Cardiac muscle cell (in vitro differentiated cells and primary cell): ENCODE data around the gene C2CD3. TPM values are rescaled to one million over a fixed set of nuclear protein-coding genes. Genes with fewer than 3 reads are reported as not detected.

Source experiments
- DNase-seq, 2 donors: peaks; one replicate each; pipeline versions ENCODE4 v3.0.0 to v3.0.0-alpha.2; 2010 to 2017; ENCODE audit warnings: low read depth in 1 of 2, low spot score in 1 of 2
- H3K27ac ChIP-seq: fragments of 200-600 bp; sonication (generic); 2 replicates; pipeline ENCODE4 v1.5.1; 2016
- H3K27me3 ChIP-seq: fragments of 200-600 bp; sonication (generic); 2 replicates; pipeline ENCODE4 v1.6.0; 2016; ENCODE audit warnings: control low read depth
- H3K36me3 ChIP-seq: fragments of 200-600 bp; sonication (generic); 2 replicates; pipeline ENCODE4 v1.5.1; 2016; ENCODE audit warnings: control low read depth
- H3K4me1 ChIP-seq: fragments of 200-600 bp; sonication (generic); 2 replicates; pipeline ENCODE4 v1.8.1; 2017; ENCODE audit warnings: low read depth, mild to moderate bottlenecking, mixed run types
- H3K4me3 ChIP-seq: fragments of 200-600 bp; sonication (generic); 2 replicates; pipeline ENCODE4 v1.5.1; 2016; ENCODE audit warnings: mild to moderate bottlenecking
- H3K9me3 ChIP-seq: fragments of 200-600 bp; sonication (generic); 2 replicates; pipeline ENCODE4 v1.5.1; 2017; ENCODE audit warnings: low read depth, mild to moderate bottlenecking, control low read depth
- CTCF ChIP-seq: IDR thresholded peaks from 2 replicates; pipeline ENCODE4 v1.5.1; 2012; ENCODE audit warnings: low read depth, mild to moderate bottlenecking, low read length
- polyA plus RNA-seq: library from polyadenylated mRNA; unstranded; fragments of >200 nt; fragmentation: Nextera tagmentation; extraction: Ambion mirVana; gene quantifications from 2 replicates; pipeline ENCODE4 v1.2.1, GENCODE V29; 2016
- total RNA-seq: library from RNA; depleted of rRNA; stranded (reverse); fragments of >200 nt; gene quantifications from 2 replicates; pipeline ENCODE4 v1.2.3, GENCODE V29; 2016

C2CD3 gene
- total and polyA plus RNA-seq, 2 experiments from 2014 or later, result 10.2 to 13.3 TPM

DNA sequence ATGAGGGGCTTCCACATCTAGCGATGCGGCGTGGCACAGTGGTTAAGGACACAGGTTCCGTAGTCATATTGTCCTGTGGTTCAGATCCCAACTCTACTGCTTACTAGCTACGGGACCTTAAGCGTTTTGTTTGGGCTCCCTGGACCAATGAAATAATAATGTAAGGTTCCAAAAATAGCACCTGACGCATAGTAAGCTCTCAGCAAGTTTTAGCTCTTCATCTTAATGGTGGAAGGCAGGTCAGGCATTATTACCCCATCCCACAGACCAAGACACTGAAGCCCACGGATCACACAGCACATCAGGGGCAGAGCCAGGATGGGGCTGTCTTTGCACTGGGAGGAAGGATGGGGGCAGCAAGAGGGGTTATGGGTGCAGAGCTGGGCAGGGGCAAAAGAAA is 206.9 kb downstream of the C2CD3 start:
- Histone ChIP-seq H3K27ac (no peak overlapping the region), H3K36me3 (no peaks in the 10 kb centered on the region), H3K4me1 (no peaks in the 10 kb centered on the region), H3K9me3 (no peaks in the 10 kb centered on the region), H3K27me3 (no peaks in the 10 kb centered on the region), H3K4me3 (no peak overlapping the region)
- no peak for DNase-seq
- no peak for TF ChIP-seq CTCF

Other genes with a start within 250 kb of the C2CD3 start
- gene DNAJB13, start 220.0 kb downstream of the C2CD3 start, total RNA-seq, result 0.24 and 0.28 TPM in 2 replicates
- gene DNAJB13, start 220.0 kb downstream of the C2CD3 start, polyA plus RNA-seq, result 0.25 TPM in 1 of 2 replicates, not detected in the other
- gene UCP2, start 188.2 kb downstream of the C2CD3 start, total RNA-seq, result 4.7 and 25.9 TPM in 2 replicates
- gene UCP2, start 188.2 kb downstream of the C2CD3 start, polyA plus RNA-seq, result 34.8 and 57.8 TPM in 2 replicates
- 1.6 and 2.0 TPM in 2 replicates for gene UCP3, start 161.9 kb downstream of the C2CD3 start, total RNA-seq
- gene UCP3, start 161.9 kb downstream of the C2CD3 start, polyA plus RNA-seq, result 0.59 and 0.95 TPM in 2 replicates
- gene PPME1, start 287 bp upstream of the C2CD3 start, total RNA-seq, result 55.2 and 62.1 TPM in 2 replicates
- gene PPME1, start 287 bp upstream of the C2CD3 start, polyA plus RNA-seq, result 109 TPM in 2 replicates
- gene P4HA3, start 140.6 kb upstream of the C2CD3 start, total RNA-seq, result not detected in 2 replicates
- gene P4HA3, start 140.6 kb upstream of the C2CD3 start, polyA plus RNA-seq, result 0.06 and 0.27 TPM in 2 replicates
- 5.4 and 5.6 TPM in 2 replicates for gene PGM2L1, start 227.4 kb upstream of the C2CD3 start, total RNA-seq
- gene PGM2L1, start 227.4 kb upstream of the C2CD3 start, polyA plus RNA-seq, result 4.7 and 10.5 TPM in 2 replicates